Subcutaneous adipose tissue (tissue), 4 donors: ENCODE measurements around the gene ATG9A. TPM values are rescaled to one million over a fixed set of nuclear protein-coding genes. Genes with fewer than 3 reads are reported as not detected.

Experiments
- total RNA-seq, 4 donors: library from RNA; depleted of rRNA; stranded (reverse); fragments of >200 nt; gene quantifications; one replicate each; pipeline ENCODE4 v1.1.0, GENCODE V29; 2016
- TF ChIP-seq, protein P1 (sequence below): fragments of 450-650 bp; IDR thresholded peaks from one replicate; pipeline ENCODE4 v1.5.1; 2016; ENCODE audit warnings: low read depth, mild to moderate bottlenecking, control low read depth, antibody characterized with exemption, moderate library complexity

The ATG9A gene
- total RNA-seq, 4 donors from 2014 or later, result 29.0 to 54.1 (median 30.3) TPM

DNA sequence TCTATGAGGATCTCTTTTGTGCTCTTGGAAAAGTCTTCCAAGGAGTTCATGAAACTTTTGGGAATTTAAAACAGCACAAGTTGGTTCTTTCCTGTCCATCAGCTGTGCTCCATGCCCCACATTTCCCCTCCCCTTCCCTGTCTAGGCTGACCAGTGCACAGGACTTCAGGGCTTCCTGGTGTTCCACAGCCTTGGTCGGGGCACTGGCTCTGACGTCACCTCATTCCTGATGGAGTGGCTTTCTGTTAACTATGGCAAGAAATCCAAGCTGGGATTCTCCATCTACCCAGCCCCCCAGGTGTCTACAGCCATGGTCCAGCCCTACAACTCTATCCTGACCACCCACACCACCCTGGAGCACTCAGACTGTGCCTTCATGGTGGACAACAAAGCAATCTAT lies 41.6 kb upstream of the ATG9A start:
- TF ChIP-seq, protein P1, sequence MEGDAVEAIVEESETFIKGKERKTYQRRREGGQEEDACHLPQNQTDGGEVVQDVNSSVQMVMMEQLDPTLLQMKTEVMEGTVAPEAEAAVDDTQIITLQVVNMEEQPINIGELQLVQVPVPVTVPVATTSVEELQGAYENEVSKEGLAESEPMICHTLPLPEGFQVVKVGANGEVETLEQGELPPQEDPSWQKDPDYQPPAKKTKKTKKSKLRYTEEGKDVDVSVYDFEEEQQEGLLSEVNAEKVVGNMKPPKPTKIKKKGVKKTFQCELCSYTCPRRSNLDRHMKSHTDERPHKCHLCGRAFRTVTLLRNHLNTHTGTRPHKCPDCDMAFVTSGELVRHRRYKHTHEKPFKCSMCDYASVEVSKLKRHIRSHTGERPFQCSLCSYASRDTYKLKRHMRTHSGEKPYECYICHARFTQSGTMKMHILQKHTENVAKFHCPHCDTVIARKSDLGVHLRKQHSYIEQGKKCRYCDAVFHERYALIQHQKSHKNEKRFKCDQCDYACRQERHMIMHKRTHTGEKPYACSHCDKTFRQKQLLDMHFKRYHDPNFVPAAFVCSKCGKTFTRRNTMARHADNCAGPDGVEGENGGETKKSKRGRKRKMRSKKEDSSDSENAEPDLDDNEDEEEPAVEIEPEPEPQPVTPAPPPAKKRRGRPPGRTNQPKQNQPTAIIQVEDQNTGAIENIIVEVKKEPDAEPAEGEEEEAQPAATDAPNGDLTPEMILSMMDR, result no peak

DNA sequence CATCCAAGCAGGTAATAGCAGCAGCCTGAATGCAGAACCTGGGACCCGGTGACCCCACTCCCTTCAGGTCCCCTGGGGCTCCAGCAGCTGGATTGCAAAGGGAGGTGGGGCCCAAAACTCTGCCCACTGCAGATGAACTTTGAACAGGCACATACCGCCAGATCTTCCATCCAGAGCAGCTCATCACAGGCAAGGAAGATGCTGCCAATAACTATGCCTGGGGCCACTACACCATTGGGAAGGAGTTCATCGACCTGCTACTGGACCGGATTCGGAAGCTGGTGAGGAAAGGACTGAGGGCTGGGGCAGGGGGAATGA lies 40.6 kb upstream of the ATG9A start:
- TF ChIP-seq, protein P1, result no peak

DNA sequence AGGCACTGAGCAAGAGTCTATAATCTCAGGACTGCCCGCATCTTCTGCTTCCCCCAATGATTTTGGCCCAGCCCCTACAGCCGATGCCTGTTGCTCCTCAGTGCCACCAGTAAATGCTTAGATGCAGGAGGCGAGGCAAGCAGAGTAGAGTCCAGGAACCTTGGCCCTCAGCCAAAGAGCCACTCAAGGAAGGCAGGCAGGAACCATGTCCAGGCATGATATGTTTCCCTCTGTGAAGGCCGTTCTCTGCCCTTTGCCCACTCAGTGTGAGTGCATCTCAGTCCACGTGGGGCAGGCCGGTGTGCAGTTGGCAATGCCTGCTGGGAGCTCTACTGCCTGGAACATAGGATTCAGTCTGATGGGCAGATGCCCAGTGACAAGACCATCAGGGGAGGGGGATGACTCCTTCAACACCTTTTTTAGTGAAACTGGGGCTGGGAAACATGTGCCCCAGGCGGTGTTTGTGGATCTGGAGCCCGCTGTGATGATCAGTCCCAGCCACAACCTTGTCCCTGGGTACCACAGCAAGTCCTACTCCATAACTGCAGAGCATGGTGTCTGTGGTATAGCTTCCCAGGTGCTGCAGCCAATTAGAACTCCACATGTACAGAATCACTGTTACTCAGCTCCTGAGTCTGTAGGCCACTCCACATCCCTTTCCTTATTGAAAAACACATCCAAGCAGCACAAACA lies 40.1 kb upstream of the ATG9A start:
- TF ChIP-seq, protein P1, result no peak

DNA sequence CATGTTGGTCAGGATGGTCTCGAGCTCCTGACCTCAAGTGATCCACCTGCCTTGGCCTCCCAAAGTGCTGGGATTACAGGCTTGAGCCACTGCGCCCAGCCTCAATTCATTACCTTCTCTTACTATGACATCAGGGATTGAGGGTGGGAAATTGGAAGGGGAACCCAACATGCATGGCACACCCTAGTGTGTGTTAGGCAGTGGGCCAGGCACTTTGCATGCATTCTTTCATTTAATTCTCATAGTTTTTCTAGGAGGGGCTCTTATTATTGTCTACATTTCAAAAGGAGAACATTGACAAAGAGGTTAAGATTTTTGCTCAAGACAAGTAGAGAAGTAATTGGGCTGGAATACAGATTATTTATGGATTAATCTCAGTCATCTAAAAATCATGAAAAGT lies 38.9 kb upstream of the ATG9A start:
- TF ChIP-seq, protein P1, result no peak

DNA sequence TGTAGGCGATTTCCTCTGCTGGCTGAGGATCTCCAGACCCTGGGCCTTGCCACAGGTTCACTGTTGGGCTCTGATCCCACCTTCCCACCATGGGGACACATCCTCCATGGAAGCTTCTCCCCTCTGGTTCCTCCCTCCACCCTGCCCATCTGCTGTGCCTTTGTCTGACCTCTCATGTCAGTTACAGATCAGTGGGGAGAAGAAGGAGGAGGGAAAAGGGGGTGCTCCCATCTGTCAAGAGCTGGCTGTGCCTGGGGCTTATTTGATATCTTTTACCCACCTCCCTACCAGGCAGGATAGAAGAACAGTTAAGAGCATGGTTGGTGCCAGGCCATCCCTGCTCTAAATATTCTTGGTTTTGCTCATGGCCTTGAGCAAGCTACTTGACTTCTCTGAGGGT lies 37.5 kb upstream of the ATG9A start:
- TF ChIP-seq, protein P1, result no peak

DNA sequence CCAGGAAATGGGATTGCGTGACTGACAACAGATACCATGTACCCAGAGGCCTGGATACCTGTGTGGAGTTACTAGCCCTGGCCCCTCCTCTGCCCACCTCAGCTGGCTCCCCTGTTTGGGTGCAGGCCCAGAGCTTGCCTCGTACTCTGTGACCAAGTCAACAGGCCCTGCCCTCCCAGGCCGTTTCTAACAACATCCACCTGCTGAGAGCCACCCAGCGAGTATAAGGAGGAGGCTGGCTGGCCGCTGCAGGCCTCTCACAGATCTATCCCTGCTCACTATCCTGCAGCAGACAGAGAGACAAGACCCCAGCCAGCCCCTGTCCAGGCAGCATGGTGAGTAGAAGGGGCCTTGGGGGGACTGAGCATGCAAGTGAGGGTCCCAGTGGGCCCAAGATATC lies 36.8 kb upstream of the ATG9A start:
- TF ChIP-seq, protein P1, result no peak

DNA sequence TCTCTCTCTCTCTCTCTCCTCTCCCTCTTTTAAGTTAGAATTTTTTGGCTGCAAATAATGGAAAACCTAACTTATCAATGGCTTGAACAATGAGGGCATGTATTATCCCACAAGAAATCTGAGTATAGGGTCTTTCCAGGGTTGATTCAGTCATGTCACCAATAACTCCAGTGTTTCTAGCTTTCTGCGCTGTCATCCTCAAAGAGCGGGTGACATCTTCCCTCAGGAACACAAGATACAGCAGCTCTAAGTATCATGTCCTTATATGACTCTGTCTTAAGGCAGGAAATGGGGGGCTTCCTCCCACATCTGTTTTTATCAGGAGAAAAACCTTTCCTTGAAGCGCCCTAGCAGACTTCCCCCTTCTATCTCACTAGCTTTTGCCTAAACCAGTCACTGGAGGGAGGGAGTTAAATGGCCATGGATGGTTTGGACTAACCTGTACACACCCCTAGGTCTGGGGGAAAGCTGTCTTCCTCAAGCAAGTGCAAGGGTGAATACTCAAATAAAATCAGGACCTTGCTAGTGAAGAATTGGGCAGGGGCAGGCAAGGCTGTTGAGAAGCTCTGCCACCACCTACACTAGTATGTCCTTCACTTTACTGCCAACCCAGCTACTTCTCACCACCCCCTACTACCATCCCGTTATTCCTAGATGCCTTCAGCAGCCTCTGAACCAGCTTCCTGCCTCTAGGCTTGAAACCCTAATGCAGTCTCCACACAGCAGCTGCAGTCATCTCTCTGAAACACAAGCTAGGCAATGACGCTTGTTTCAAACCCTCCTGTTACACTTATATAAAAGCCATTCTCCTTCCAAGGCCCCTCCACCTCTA lies 31.8 kb upstream of the ATG9A start:
- TF ChIP-seq, protein P1, result no peak
